Astrocyte (in vitro differentiated cells and primary cell): Measurements from ENCODE around the gene TBPL1. TPM values are rescaled to one million over a fixed set of nuclear protein-coding genes. Genes with fewer than 3 reads are reported as not detected.

ENCODE experiments used
- DNase-seq: peaks from one replicate; pipeline ENCODE4 v3.0.0-alpha.2; 2010; ENCODE audit warnings: low read depth
- FAIRE-seq: peaks from 2 replicates; lab custom pipeline; 2011; peaks lifted over from hg19 to GRCh38; lab: Jason Lieb, UNC
- H2AFZ ChIP-seq: 2 replicates; pipeline ENCODE4 v1.6.0; 2012; ENCODE audit warnings: low read depth, low read length, inconsistent platforms
- H3K27ac ChIP-seq: 2 replicates; pipeline ENCODE4 v1.5.1; 2011; ENCODE audit warnings: low read depth, low read length, inconsistent platforms
- H3K27me3 ChIP-seq: 2 replicates; pipeline ENCODE4 v1.6.0; 2011; ENCODE audit warnings: low read length, inconsistent platforms; ENCODE audit not compliant: insufficient read depth
- H3K36me3 ChIP-seq: 2 replicates; pipeline ENCODE4 v1.5.1; 2011; ENCODE audit warnings: low read length, inconsistent platforms; ENCODE audit not compliant: insufficient read depth
- H3K4me1 ChIP-seq: 2 replicates; pipeline ENCODE4 v1.5.1; 2011; ENCODE audit warnings: low read length, inconsistent platforms; ENCODE audit not compliant: insufficient read depth
- H3K4me2 ChIP-seq: 2 replicates; pipeline ENCODE4 v1.6.0; 2012; ENCODE audit warnings: low read length, inconsistent platforms
- H3K4me3 ChIP-seq: 2 replicates; pipeline ENCODE4 v1.5.1; 2011; ENCODE audit warnings: low read depth, mild to moderate bottlenecking, low read length, inconsistent platforms; ENCODE audit not compliant: insufficient read depth
- H3K79me2 ChIP-seq: 2 replicates; pipeline ENCODE4 v1.6.0; 2012; ENCODE audit warnings: mild to moderate bottlenecking, low read length, inconsistent platforms; ENCODE audit not compliant: insufficient read depth
- H3K9ac ChIP-seq: 2 replicates; pipeline ENCODE4 v1.6.0; 2012; ENCODE audit warnings: mild to moderate bottlenecking, low read length, inconsistent platforms
- H3K9me3 ChIP-seq: 2 replicates; pipeline ENCODE4 v1.5.1; 2012; ENCODE audit warnings: low read depth, mild to moderate bottlenecking, low read length, inconsistent platforms; ENCODE audit not compliant: insufficient read depth
- H4K20me1 ChIP-seq: 2 replicates; pipeline ENCODE4 v1.6.0; 2012; ENCODE audit warnings: low read length, inconsistent platforms; ENCODE audit not compliant: insufficient read depth
- H3K27ac Mint-ChIP-seq: one replicate; pipeline ENCODE4 v1.8.0; 2021; ENCODE audit warnings: mild to moderate bottlenecking, mixed read lengths; ENCODE audit not compliant: unreplicated experiment
- H3K27me3 Mint-ChIP-seq: one replicate; pipeline ENCODE4 v1.8.0; 2021; ENCODE audit warnings: low read depth, mixed read lengths; ENCODE audit not compliant: unreplicated experiment
- H3K36me3 Mint-ChIP-seq: one replicate; pipeline ENCODE4 v1.8.0; 2021; ENCODE audit warnings: low read depth, mixed read lengths; ENCODE audit not compliant: unreplicated experiment
- H3K4me1 Mint-ChIP-seq: one replicate; pipeline ENCODE4 v1.8.0; 2021; ENCODE audit warnings: low read depth, mixed read lengths; ENCODE audit not compliant: unreplicated experiment
- H3K4me3 Mint-ChIP-seq: one replicate; pipeline ENCODE4 v1.8.0; 2021; ENCODE audit warnings: mild to moderate bottlenecking, moderate library complexity, mixed read lengths; ENCODE audit not compliant: unreplicated experiment
- H3K9me3 Mint-ChIP-seq: one replicate; pipeline ENCODE4 v1.8.0; 2021; ENCODE audit warnings: mild to moderate bottlenecking, mixed read lengths; ENCODE audit not compliant: unreplicated experiment
- EZH2 ChIP-seq: IDR thresholded peaks from 2 replicates; pipeline ENCODE4 v1.6.1; 2012; ENCODE audit warnings: mild to moderate bottlenecking, low read length, inconsistent platforms; ENCODE audit not compliant: insufficient read depth
- total RNA-seq: library from RNA; stranded (reverse); gene quantifications from 2 replicates; pipeline ENCODE4 v1.2.1, GENCODE V29; 2021
- TF ChIP-seq, protein P1 (sequence below): IDR thresholded peaks from 2 replicates; pipeline ENCODE4 v1.5.1; 2011; ENCODE audit warnings: low read depth, mild to moderate bottlenecking, inconsistent platforms, low read length, moderate library complexity; ENCODE audit not compliant: insufficient read depth

TBPL1 gene
- total RNA-seq, 1 donor from 2014 or later, result 54.0 TPM

DNA sequence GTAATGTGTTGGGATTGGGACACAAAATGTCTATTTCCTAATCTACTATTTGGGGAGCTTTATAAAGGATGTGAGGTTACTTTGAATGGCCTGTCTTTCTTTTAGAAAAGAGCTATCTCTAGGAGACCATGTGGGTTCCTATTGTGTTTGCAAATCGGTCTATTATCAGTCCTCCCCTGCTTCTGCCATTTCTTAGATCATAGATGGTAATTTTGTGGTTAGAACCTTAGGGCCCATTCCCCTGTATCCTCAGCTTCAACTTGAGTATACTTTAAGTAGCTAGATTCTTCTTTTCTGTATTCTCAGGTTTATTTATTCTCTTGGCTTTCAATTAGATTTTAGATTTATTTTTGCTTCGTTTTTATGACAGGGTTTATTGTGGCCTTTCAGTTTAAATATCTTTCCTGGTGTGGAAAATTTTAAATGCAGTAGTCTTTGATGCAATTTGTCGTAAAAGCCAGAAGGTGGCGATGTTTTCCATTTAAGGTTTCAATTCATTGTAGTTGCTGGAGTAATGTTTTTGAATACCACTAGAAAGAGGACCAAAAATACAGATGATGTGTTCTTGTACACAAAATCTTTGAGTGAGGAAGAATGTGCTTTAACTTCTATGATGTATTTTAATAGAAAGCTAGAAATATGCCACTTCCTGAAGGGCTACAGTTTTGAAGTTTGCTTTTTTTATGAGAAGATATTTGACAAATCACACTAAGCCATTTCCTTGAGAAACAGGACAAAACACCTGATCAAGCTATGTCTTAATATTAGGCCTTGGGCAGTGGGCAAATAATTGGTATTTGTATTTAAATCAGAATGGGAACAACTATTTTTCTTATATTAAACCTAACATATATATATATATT lies 20.3 kb downstream of the TBPL1 start:
- FAIRE-seq (peak; percentile 97), DNase-seq (no peak)
- no peaks in the 10 kb centered on the region for H3K9me3 Mint-ChIP-seq
- TF ChIP-seq EZH2, result no peak
- TF ChIP-seq, protein P1, sequence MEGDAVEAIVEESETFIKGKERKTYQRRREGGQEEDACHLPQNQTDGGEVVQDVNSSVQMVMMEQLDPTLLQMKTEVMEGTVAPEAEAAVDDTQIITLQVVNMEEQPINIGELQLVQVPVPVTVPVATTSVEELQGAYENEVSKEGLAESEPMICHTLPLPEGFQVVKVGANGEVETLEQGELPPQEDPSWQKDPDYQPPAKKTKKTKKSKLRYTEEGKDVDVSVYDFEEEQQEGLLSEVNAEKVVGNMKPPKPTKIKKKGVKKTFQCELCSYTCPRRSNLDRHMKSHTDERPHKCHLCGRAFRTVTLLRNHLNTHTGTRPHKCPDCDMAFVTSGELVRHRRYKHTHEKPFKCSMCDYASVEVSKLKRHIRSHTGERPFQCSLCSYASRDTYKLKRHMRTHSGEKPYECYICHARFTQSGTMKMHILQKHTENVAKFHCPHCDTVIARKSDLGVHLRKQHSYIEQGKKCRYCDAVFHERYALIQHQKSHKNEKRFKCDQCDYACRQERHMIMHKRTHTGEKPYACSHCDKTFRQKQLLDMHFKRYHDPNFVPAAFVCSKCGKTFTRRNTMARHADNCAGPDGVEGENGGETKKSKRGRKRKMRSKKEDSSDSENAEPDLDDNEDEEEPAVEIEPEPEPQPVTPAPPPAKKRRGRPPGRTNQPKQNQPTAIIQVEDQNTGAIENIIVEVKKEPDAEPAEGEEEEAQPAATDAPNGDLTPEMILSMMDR, result peak; percentile 75
- H3K27me3 Mint-ChIP-seq, result no peaks in the 10 kb centered on the region
- H3K36me3 ChIP-seq, result no peaks in the 10 kb centered on the region
- H3K4me1 Mint-ChIP-seq, result peaks cover 28% of the 10 kb centered on the region
- H3K27me3 ChIP-seq, result no peaks in the 10 kb centered on the region
- H3K4me1 ChIP-seq, result peaks cover 4% of the 10 kb centered on the region
- H3K4me3 ChIP-seq, result no peak overlapping the region
- peak overlapping the region; percentile 25 for H3K27ac ChIP-seq
- peaks cover 86% of the 10 kb centered on the region for H3K79me2 ChIP-seq
- H3K9ac ChIP-seq, result peak overlapping the region; percentile 1
- no peaks in the 10 kb centered on the region for H3K9me3 ChIP-seq
- H3K36me3 Mint-ChIP-seq, result peaks cover 2% of the 10 kb centered on the region
- no peak overlapping the region for H3K4me2 ChIP-seq
- H3K27ac Mint-ChIP-seq, result peak overlapping the region; percentile 56
- no peak overlapping the region for H2AFZ ChIP-seq
- peaks cover 19% of the 10 kb centered on the region for H4K20me1 ChIP-seq
- H3K4me3 Mint-ChIP-seq, result no peak overlapping the region

DNA sequence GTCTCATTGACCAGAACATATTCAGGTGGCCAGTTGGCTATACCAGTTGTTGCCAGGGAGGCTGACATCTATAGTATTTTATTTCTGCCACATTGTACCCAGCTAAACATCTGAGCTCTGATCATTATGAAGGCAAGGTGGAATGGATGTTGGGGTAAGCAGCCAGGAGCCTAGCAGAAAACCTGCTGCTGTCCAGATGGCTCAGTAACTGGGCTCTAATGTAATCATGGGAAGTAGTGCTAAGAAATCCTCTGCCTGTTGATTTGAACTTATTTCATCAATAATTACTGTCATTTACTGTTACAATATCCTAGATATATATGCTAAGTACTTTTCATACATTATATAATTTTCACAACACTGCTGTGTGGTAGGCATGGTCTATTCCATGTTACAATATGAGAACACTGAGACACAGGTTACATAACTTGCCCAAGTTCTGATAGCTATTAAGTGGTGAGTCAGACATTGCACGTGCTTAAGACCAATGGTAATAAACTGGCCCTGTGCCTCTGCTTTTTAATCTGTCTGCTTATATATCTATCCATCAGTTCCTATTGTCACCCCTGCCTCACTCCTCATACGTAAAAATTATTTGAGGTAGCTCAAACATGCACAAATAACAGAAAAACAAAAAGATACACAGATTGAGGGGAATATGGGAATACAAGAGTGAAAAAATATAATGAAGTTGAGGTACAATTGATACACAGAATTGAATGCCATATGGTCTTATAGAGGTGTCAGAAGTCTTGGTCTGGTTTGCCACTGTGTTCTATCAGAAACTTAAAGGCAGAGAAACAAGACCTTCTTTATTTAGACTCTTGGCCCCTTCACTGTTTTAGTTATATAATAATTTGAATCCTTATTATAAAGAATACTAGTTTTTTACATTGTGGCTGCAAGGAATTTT lies 25.2 kb downstream of the TBPL1 start:
- H3K36me3 Mint-ChIP-seq, result peaks cover 3% of the 10 kb centered on the region
- Histone ChIP-seq H4K20me1 (peaks cover 23% of the 10 kb centered on the region), H3K4me1 (peaks cover 9% of the 10 kb centered on the region), H3K4me2 (no peak overlapping the region), H3K4me3 (no peak overlapping the region), H2AFZ (no peak overlapping the region), H3K36me3 (peaks cover 4% of the 10 kb centered on the region), H3K79me2 (peaks cover 56% of the 10 kb centered on the region), H3K9ac (no peak overlapping the region), H3K27me3 (no peaks in the 10 kb centered on the region), H3K27ac (no peak overlapping the region), H3K9me3 (no peaks in the 10 kb centered on the region)
- no peaks in the 10 kb centered on the region for H3K27me3 Mint-ChIP-seq
- peaks cover 22% of the 10 kb centered on the region for H3K4me1 Mint-ChIP-seq
- no peaks in the 10 kb centered on the region for H3K9me3 Mint-ChIP-seq
- DNase-seq, result peak; percentile 73
- TF ChIP-seq, protein P1, result no peak
- TF ChIP-seq EZH2, result no peak
- FAIRE-seq, result no peak
- H3K4me3 Mint-ChIP-seq, result no peak overlapping the region
- H3K27ac Mint-ChIP-seq, result no peak overlapping the region
